ENCODE results near the gene REEP1.
"Not testable (repeated sequence)": the region's sequence is repeated elsewhere in the genome, so short reads cannot be mapped to it uniquely, and the experiment has no call there.

Gene REEP1

GRCh38 chr2:86281066-86281700, 56.2 kb downstream of the REEP1 start:
- no peak for DNase-seq

DNA sequence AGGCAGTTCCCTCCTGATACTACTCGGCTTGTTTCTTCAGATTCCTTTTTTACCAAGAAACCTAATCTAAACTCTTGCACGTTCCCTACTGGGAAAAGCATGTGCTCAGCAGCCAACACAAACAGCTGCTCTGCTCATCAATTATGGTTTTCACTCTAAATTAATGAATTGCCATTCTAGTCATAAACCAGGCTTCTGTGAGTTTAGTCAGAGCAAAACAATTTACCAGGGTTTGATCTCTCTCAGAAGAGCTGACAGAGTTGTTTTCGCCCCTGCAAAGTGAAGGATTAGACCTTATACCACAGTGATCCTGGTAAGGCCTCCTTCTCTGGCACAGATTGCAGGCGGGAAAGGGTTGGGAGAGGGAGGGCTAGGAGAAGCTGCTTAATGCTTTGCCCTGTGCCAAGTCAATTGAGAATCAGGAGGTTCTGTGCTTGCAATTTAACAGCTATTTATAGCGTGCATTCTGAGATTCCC, 57.2 kb downstream of the REEP1 start:
- DNase-seq, result no peak

DNA sequence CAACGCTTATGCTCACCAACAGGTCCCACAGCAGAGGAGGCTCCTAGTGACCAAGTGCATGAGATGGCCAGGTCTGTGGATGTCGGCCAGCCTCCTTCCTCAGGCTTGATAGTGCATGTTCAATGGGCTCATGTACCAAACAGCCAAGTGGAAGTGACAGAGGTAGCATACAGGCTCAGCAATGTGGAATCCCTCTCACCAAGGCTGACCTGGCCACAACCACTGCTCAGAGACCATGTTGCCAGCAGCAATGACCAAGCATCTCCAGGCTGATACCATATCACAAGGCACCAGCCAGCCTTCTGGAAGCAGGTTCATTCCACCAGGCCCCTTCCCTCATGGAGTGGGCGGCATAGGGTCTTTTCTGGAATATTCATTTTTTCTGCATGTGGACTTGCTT, 61.5 kb downstream of the REEP1 start:
- no peak for DNase-seq

- DNase-seq, result no peak
These were observed 62.0 kb downstream of the REEP1 start for GRCh38 chr2:86275384-86275799.

DNA sequence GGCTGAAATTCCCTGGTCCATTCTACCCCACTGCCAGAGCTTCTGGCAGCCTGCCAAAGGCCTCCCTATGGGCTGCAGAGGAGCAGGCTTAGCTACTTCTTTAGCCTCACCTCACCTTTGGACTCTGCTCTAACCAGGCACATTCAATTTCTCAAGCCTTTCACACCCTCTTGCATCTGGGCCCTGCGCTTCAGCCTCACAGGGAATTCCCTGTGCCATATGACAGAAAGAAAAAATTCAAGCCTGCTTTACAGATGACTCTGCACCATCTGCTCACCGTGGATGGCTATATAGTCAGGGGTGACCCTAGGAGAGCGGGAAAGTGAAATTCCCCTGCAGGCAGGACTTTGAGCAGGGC, 62.5 kb downstream of the REEP1 start:
- no peak for DNase-seq

GRCh38 chr2:86274265-86274917, 63.0 kb downstream of the REEP1 start:
- no peak for DNase-seq

DNA sequence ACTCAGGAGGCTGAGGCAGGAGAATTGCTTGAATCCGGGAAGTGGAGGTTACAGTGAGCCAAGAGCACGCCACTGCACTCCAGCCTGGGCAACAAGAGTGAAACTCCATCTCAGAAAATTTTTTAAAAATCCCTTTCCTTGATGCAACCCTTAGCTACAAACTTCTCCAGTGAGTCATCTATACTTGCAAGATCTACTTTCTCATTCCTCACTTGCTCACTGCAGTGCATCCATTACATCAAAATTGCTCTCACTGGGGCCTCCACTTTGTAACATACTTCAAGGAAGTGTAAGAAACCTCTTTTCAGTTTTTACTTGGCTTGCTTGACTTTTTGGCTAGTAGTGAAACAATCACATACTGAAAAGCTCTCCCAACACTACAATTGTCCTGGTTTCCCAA, 65.3 kb downstream of the REEP1 start:
- no peak for DNase-seq

DNA sequence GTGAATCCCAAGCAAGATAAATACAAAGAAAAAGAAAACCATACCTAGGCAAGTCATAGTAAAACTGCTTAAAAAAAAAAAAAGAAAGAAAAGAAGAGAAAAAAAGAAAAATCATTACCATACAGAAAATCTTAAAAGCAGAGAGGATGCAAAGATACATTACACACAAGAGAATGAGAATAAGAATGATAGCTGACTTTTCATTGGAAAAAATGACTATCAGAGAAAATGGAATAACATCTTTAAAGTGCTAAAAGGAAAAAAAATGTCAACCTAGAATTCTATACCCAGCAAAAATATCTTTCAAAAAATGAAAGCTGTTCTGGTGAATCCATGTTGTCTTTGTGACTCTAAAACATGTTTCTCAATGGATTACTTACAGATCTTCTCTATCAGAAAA, 66.2 kb downstream of the REEP1 start:
- DNase-seq, result no peak

GRCh38 chr2:86263956-86264355, 73.5 kb downstream of the REEP1 start:
- DNase-seq, result no peak

DNA sequence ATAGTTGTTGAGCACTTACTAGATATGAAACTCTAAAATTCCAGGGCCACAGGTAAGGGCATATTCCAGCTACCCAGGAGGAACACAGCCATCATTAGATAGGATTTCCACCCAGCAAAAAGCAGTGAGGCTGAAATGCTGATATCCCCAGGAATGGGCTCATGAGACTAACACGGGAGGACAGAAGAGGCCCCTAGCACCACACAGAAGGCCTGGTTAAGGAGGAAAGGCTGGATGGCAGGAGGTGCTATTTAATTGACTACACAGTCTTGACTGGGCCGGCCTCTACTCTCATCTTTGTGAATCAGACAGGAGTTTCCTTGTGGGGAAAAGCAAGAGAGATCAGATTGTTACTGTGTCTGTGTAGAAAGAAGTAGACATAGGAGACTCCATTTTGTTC, 76.4 kb downstream of the REEP1 start:
- DNase-seq, result no peak

GRCh38 chr2:86258106-86258505, 79.3 kb downstream of the REEP1 start:
- DNase-seq, result no peak

- no peak for DNase-seq
These were observed 80.4 kb downstream of the REEP1 start for GRCh38 chr2:86256982-86257381.

- DNase-seq, result no peak
These were observed 81.1 kb downstream of the REEP1 start for GRCh38 chr2:86256300-86256699.

- no peak for DNase-seq
These were observed 82.6 kb downstream of the REEP1 start for GRCh38 chr2:86254576-86255538.

DNA sequence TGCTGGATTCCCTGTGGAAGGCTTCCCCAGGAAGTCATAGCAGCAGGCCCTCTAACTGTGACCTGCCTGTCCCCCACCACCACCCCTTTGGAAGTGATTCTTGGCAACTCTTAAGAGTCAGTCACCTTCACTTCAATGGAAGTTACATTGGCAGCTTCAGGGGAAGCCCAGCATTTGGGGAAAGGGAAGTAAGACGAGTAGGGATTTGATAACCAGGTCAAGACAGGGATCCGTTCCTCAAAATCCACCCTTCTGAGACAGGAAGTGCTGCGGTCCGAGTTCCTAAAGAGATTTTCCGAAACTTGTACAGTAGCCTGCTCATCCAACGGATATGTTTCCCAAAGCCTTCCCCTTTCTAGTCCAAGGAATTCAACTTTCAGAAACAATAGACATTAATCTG, 84.0 kb downstream of the REEP1 start:
- DNase-seq, result no peak

DNA sequence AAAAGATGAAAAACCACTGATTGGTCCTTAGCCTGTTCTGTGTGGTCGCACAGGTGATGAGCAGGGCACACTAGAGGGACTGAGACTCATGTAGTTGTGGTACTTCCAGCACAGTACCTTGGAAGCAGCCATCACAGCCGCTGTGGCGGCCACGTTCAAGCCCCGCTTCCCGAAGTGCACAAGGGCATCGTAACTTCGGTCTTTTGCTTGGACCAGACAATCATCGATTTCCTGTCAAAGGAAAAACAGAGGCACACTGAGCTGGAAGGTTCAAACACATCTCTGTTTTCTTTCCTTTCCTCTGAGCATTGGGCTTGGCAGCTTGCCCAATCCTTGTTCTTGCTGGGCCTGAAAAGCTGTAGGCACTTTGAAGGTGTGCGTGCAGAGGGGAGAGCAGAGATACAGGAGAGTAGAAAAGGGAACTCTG, 85.6 kb downstream of the REEP1 start:
- no peak for DNase-seq

- DNase-seq, result no peak
These were observed 87.6 kb downstream of the REEP1 start for GRCh38 chr2:86249579-86250391.

- DNase-seq, result no peak
These were observed 88.2 kb downstream of the REEP1 start for GRCh38 chr2:86249176-86249575.

DNA sequence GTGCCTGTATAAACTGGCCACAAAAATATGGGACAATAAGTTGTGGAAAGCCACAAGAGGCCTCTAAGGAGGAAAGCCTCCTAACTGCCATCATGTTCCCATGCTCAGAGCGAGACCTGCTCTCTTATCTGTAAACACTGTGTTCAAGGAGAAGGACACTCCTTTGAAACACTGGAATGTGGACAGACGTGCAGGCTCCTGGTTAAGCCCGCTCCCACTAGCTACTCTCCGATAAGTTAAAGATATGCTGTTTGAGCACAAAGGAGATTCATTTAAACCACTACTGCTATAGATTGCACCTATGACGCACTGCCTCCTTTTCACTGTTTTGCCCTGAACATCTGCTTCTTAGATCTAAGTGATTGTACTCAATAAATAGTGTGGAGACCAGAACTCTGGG, 92.2 kb downstream of the REEP1 start:
- not testable (repeated sequence) for DNase-seq

- DNase-seq, result not testable (repeated sequence)
These were observed 92.6 kb downstream of the REEP1 start for GRCh38 chr2:86244781-86245180.

GRCh38 chr2:86243950-86244733, 93.3 kb downstream of the REEP1 start:
- no peak for DNase-seq
